RWPE1 (cell line): ENCODE measurements around the gene HDAC8.

Source experiments
- CTCF ChIA-PET: fragments of 350-600 bp; sonication (Branson Sonifier 250); formaldehyde crosslinking; extraction: SDS; loops from one replicate; lab custom pipeline; 2021; lab: Yijun Ruan, JAX
- POLR2A ChIA-PET: fragments of 400-600 bp; formaldehyde crosslinking; extraction: SDS; loops from one replicate; lab custom pipeline; 2020; ENCODE audit warnings: antibody characterized with exemption; ENCODE audit not compliant: low non-redundant PET; lab: Yijun Ruan, JAX
- DNase-seq: peaks from one replicate; pipeline ENCODE4 v3.0.0; 2012; ENCODE audit warnings: low spot score
- H3K27ac ChIP-seq: fragments of 450-650 bp; 2 replicates; pipeline ENCODE4 v1.5.1; 2017
- CTCF ChIP-seq: fragments of 450-650 bp; conservative IDR thresholded peaks from 2 replicates; pipeline ENCODE4 v1.5.1; 2017; ENCODE audit warnings: low read depth, mild to moderate bottlenecking

Gene HDAC8

DNA sequence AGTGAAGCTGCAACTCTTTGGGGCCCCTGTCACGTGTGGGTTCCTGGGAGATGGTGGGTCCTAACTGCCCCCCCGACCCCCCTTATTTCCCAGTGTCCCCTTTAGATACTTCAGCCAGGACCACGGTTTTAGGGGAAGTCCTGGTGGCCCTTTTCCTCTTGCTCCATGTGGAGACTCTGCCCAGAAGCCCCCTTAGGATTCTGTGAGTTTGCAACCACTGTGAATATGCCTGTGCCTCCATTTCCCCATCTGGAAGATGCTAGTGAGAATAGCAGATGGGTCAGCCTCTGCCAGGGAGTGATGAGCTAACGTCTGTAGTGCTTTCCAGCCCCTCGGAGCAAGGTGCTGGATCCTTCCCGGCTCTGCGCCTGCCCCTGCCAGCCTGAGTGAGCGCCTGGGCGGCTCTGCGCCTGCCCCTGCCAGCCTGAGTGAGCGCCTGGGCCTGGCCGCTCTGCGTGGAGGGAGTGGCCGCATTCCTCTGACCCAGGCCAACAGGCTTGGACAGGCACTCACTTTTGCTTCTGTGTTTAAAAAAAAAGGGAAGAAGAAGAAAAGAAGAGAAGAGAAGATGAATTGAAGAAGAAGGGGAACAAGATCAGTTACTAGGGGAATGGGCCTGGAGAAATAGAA, 260.2 kb downstream of the HDAC8 start:
- CTCF ChIA-PET, result no interaction called here
- no peak for TF ChIP-seq CTCF
- peak overlapping the region; percentile 27 for H3K27ac ChIP-seq
- peak; percentile 24 for DNase-seq
- POLR2A ChIA-PET, result no interaction called here

GRCh38 chrX:72309297-72310071, 263.2 kb downstream of the HDAC8 start:
- no peak for DNase-seq
- ChIA-PET CTCF (no interaction called here), POLR2A (no interaction called here)

DNA sequence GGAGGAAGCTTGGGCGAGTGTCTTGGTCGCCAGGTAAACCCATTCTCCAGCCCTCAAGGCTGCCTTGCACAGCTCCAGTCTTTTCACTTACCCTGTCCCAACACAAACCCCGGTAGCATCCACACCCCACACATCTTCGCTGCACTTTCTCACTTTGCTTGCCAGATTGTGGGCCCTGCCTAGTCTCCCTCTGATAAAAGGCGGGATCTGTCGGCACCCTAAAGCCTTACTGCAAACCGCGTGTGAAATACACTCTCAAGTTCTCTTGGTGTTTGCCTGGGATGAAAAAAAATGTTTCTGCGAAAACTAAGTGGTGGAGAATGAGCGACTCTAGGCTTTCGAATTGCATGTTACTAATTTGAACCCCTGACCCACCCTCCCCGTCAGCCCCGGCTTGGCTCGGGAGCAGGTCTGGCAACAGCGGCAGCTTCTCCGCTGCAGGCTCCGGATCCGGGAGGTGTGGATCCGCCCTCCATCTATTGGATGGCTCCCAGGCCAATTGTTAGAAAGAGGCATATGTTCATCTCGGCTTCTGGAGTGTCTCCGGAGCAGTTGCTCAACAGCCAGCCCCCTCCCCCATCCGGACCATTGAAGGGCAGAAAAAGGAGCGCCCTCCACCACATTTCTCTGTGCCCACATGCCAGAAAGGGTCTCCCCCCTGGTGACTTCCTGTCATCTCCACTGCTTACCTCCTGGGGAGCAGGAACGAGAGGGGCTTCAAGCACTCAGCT, 263.9 kb downstream of the HDAC8 start:
- POLR2A ChIA-PET, result no interaction called here
- CTCF ChIA-PET, result no interaction called here
- DNase-seq, result peak; percentile 28
- no peak overlapping the region for H3K27ac ChIP-seq
- TF ChIP-seq CTCF, result no peak

More at GRCh38 chrX:72309297-72310071, 263.2 kb downstream of the HDAC8 start:
- no peak overlapping the region for H3K27ac ChIP-seq
- no peak for TF ChIP-seq CTCF

GRCh38 chrX:72308209-72308565, 264.5 kb downstream of the HDAC8 start:
- no peak for TF ChIP-seq CTCF
- H3K27ac ChIP-seq, result no peak overlapping the region
- CTCF ChIA-PET, result no interaction called here
- POLR2A ChIA-PET, result no interaction called here
- DNase-seq, result no peak

DNA sequence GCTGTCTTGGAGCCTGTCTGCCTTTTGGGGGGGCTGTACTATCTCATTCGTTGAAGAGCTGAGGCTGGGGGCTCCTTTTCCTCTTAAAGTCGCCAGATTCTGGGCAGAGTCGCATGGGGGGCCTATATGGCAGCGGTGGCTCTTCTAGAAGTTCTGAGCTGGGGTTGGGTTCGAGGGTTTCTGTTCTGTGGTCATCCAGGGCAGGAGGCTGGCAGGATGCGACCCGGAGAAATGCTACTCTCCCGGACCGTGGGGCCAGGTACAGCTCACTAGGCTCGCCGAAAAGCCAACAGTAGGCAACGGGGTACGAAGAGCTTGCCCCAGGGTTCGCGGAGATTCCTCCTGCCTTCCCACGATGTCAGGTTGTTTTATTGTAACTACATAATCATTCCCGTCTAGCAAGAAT, 265.0 kb downstream of the HDAC8 start:
- TF ChIP-seq CTCF, result no peak
- CTCF ChIA-PET, result interaction anchor here (0.7 kb wide), 1 partner anchor 32 kb away, joined by 3 read pairs; no protein-coding TSS in a partner anchor
- DNase-seq, result no peak
- POLR2A ChIA-PET, result no interaction called here
- no peak overlapping the region for H3K27ac ChIP-seq

DNA sequence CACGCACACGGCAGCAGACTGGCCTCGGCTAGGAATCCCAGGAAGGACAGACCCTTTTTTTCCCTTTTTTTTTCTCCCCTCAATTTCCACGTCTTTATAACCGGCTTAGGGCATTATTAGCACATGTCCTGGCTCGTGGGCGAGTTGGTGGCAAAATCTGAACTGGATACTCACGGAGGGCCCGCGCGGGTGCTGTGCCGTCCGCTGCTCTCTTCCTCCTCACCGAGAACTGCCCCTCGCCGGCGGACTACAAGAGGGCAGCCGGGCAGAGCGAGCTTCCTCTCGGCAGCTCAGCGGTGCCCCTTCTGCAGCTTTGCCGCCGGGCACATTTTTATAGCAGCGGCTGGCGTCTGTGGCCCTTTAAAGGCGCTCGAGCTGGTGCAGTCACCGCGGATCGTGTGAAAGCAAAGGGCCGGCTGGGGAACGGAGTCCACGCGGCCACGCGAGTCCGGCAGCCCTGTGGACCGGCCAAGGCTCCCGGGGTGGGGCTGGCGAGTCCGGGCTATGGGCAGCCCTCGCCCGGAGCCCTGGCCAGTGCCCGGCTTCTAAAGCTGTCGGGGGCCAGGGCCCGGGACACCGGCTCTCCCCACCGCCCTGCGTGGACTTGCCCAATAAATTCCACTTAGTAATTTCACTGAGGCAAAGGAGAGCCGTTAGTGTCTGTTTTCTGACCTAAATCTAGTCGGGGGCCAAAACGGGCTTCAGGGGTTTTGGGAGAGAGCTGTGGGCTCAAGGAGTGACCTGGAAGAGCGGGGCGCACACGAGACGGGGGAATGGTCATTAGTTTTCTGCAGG, 265.6 kb downstream of the HDAC8 start:
- DNase-seq, result peak; percentile 34
- no peak overlapping the region for H3K27ac ChIP-seq
- no peak for TF ChIP-seq CTCF
- ChIA-PET POLR2A (no interaction called here), CTCF (interaction anchor here (0.7 kb wide), 1 partner anchor 31 kb away, joined by 3 read pairs; no protein-coding TSS in a partner anchor)
